Islet of Langerhans (tissue), 1 donor: ENCODE results near the gene PCNX2.

Experiments
- FAIRE-seq: peaks from one replicate; lab custom pipeline; 2011; peaks lifted over from hg19 to GRCh38; lab: Jason Lieb, UNC

PCNX2 gene

GRCh38 chr1:232954594-232955365 lies 340.7 kb downstream of the PCNX2 start:
- no peak for FAIRE-seq

- no peak for FAIRE-seq
Observed at GRCh38 chr1:232952514-232953499, 342.7 kb downstream of the PCNX2 start.

DNA sequence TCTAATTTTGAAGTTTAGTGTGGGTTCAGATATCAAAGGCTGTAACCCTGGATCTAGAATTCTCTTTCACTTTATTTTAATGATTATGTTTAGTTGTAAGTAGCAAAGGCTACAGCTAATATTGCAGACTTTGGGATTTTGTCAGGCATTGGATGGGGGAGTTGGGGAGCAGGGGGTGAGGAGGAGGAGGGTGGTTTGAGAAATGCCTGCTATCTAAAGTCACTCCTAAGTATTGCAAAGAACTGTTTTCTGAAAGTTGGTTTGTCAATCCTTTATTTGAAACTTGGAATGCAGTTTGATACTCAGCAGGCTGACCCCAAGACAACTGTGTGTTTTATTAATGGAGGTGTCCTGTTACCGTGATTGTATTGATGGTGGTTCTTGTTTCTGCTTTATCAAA lies 343.9 kb downstream of the PCNX2 start:
- no peak for FAIRE-seq

DNA sequence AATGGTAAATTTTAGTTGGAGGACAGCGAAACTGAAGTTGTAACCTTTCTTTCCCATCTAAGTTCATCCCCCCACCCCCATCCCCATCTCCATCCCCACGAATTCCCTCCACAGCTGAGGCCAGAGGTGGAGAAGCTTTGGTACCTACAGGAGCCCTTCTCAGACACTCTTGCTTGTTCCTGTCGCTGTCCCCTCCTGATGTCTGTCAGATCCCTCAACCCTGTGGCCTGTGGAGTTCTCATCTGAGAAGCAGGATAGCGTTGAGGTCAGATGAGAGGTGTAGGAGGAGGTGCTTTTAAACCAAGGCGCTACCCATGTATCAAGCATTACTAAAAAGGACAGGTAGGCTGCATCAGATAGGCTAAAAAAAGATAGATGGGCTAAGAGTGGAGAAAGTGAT lies 344.3 kb downstream of the PCNX2 start:
- no peak for FAIRE-seq

DNA sequence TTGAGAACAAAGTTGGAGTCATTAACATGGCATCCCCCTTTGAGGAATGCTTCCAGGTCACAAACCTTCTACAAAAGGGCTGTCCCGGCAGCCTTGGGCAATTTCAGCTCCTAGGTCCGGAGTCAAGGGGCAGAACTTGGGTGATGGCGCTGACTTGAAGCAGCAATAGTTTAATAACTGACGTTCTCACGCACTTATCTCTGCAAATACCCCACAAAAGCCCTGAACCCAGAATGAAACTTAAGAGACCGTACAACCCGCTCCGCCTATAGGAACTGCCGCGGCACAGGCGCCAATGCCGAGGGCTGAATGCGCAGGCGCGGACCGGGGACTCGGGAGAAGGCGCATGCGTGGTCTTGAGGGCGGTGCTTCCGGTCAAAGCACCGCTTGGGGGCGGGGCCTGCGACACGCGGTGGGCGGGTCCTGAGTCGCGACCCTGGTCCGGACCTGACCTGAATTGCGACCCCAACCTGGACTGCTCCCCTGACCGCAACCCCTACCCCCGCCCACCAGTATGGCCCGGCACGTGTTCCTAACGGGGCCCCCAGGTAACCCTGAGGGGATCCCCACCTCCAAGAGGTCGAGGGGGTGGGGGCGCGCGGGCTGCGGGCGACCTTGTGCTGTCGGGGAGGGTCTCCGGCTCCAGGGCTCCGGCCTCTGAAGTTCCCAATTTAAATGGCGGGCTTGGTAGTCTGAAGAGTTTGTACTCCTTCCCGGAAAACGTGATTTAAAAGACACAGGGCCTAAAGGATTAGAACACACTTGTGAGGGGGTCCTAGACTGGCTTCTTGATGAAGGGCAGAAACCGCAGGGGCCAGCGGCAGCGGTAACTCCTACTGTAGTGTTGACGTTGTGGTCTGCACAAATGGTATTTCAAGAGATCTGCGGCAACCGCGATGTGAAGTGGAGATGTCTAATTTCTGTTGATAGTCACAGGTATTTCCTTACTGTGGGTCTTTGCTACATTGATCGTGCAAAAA lies 345.0 kb downstream of the PCNX2 start, which contains the start of gene NTPCR:
Gene NTPCR, plus strand, starts transcription at position 415 of the 980 bp plus-strand sequence. Its CDS starts 100 bp downstream, at position 515.
- FAIRE-seq = no peak

DNA sequence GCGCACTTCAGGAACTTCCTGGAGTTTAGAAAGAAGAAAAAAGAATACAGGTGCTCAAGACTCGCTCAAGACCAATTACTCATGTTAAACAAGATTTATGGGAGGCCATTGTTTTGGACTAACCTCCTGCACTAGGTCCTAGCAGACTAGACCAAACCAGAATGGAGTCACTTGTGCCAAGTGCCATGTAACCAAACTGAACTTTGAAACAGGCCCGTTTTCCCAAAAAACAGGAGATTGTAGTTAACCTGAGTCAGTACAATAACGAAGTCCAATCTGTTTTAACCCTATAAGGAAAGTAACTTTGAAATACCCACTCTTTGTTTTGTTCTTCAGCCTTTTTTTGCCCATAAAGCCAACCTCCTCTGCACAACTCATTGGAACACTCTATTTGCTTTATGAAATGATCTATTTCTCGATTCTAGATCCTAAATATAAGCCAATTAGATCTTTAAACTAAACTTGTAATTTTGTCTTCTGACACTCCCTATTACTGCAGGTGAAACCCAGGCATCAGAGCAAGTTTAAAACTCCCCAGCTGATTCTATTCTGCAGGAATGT lies 345.8 kb downstream of the PCNX2 start:
- no peak for FAIRE-seq

DNA sequence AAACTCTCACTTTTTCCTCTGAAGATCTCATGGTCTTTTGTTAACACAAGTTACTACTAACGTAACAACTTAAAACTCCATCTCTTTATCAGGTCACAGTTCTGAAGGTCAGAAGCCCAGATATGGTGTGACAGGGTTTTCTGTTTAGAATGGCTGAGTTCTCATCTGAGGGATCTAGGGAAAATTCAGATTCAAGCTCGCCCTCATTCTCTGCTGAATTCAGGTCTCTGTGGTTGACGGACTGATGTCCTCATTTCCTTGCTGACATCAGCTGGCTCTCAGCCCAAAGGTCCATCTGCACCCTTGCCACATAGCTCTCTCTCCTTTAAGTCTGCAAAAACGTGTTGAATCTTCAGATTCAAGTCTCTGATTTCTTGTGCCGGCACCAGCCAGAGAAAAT lies 351.2 kb downstream of the PCNX2 start:
- FAIRE-seq = no peak

- FAIRE-seq = no peak
Observed at GRCh38 chr1:232943679-232944252, 351.8 kb downstream of the PCNX2 start.

DNA sequence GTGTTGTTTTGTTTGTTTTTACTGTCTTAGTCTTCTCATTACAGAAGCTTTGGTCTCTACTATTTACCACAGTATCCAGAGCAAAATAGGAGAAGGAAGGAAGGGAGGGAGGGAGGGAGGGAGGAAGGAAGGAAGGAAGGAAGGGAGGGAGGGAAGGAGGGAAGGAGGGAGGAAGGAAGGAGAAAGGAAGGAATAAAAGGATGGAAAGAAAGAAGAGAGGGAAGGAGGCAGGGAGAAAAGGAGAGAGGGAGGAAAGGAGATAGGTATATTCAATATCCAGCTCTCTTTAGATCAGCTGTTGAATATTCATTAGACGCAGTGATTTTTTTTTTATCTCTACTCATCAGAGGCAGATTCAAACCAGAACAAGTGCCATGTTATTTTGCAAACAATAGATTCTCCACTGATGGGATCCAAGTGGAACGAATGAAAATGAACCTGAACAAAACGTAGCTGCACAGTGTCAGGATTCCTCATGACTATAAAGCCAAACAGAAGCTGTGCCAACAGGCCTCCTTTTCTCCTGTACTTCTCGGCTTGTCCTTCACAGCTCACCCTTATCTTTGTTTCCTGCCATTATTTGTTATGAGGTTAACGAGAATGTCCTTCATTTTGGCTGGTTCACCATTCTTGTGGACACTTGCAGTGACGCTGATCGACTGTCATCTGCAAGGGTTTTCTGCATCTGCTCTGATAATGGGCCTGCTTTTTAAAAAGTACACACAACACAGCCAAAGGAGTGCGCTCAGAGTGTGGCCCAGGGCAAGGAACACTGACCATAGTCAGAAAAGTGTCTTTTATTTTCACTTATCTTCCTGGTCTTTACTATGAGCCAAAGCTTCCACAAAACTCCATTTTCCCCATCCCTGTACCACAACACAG lies 352.9 kb downstream of the PCNX2 start:
- FAIRE-seq = no peak

DNA sequence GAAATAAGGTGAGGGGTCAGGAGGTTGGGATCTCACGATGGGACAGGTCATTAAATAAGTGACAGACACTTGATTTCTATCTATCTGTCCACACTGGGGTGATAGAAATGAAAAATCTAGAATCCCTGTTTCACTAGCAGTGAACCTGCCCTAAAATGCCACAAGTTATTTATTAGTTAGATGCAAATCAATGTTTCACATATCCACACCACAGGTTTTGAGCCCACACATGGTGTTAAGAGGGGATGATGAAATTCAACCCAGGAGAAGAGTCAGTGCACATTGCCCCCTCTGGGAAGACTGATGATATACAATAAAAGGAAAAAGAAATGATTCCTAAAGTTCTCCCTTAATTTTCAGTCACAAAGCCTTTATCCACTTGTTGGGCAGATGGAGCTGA lies 355.3 kb downstream of the PCNX2 start:
- FAIRE-seq = no peak

DNA sequence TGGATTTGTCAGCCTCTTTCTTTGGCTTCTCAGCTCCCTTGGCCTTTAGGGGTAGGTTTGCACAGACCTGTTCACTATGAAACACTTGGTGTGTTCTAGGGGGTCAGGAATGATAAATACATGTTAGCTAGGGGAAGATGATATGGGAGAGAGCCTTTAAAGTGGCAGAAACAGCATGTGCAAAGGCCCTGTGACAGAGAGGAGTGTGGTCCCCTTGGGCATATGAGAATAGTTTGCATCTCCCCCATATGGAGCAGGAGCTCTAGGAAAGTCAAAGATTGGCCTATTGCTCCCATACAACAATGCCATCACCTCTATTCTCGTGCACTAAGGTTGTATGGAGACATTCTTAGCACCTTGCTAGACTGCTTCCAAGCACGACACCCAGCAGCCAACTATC lies 355.8 kb downstream of the PCNX2 start:
- no peak for FAIRE-seq

GRCh38 chr1:232938926-232939325 lies 356.6 kb downstream of the PCNX2 start:
- no peak for FAIRE-seq

DNA sequence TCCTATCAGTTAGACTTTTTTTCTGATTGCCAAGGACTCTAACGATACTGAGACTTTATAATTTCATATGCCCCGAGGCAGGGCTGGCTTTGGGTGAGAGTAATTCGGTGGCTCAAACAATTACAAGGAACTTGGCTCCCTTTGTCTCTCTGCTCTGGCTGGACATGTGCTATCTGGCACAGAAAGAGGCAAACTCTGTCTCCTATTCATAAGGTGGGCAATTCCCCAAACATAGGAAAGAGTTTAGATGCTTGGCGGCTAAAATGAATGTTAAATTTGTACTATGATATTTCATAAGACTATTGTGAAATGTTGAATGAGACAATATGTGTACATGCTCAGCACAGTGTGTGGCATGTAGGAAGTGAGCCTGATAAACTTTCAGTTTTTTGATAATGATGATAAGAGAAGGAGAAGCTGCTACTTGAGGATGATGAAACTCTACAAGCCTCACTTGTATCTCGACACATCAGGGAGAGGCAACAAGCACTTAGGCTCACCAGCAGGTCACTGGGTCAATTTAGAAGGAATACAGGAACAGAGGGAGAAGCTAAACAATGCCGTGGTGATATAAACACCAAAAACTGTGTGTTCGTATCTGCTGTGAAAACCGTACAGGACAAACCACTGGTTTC lies 357.7 kb downstream of the PCNX2 start:
- FAIRE-seq = no peak

GRCh38 chr1:232936941-232937340 lies 358.6 kb downstream of the PCNX2 start:
- no peak for FAIRE-seq
